Smooth muscle cell (in vitro differentiated cells): Measurements from ENCODE around the gene ODAD2. TPM values are rescaled to one million over a fixed set of nuclear protein-coding genes. Genes with fewer than 3 reads are reported as not detected.

ENCODE experiments used
- DNase-seq: peaks from one replicate; lab custom pipeline; 2025; ENCODE audit not compliant: unreplicated experiment; lab: John Stamatoyannopoulos, UW
- H2AFZ ChIP-seq: fragments of 200-600 bp; sonication (generic); 2 replicates; pipeline ENCODE4 v1.6.0; 2016; ENCODE audit warnings: antibody characterized with exemption, low read depth, mild to moderate bottlenecking
- H3F3A ChIP-seq: fragments of 200-600 bp; sonication (generic); 2 replicates; pipeline ENCODE4 v1.6.0; 2017; ENCODE audit warnings: antibody characterized with exemption, low read depth
- H3K27ac ChIP-seq: fragments of 200-600 bp; sonication (generic); 2 replicates; pipeline ENCODE4 v1.5.1; 2016; ENCODE audit warnings: low read depth, mild to moderate bottlenecking
- H3K27me3 ChIP-seq: fragments of 200-600 bp; sonication (generic); 2 replicates; pipeline ENCODE4 v1.6.1; 2016; ENCODE audit warnings: low read depth, mild to moderate bottlenecking
- H3K36me3 ChIP-seq: fragments of 200-600 bp; sonication (generic); 2 replicates; pipeline ENCODE4 v1.5.1; 2016; ENCODE audit warnings: low read depth
- H3K4me1 ChIP-seq: fragments of 200-600 bp; sonication (generic); 2 replicates; pipeline ENCODE4 v1.5.1; 2016; ENCODE audit warnings: low read depth
- H3K4me2 ChIP-seq: fragments of 200-600 bp; sonication (generic); 2 replicates; pipeline ENCODE4 v1.6.0; 2016; ENCODE audit warnings: mild to moderate bottlenecking
- H3K4me3 ChIP-seq: fragments of 200-600 bp; sonication (generic); 2 replicates; pipeline ENCODE4 v1.5.1; 2016; ENCODE audit warnings: mild to moderate bottlenecking
- H3K79me2 ChIP-seq: fragments of 200-600 bp; sonication (generic); 2 replicates; pipeline ENCODE4 v1.6.0; 2016; ENCODE audit warnings: low read depth, mild to moderate bottlenecking
- H3K9ac ChIP-seq: fragments of 200-600 bp; sonication (generic); 2 replicates; pipeline ENCODE4 v1.6.0; 2016; ENCODE audit warnings: low read depth
- H3K9me3 ChIP-seq: fragments of 200-600 bp; sonication (generic); replicated peaks from 2 replicates; pipeline ENCODE4 v1.5.1; 2016; ENCODE audit warnings: low read depth
- H4K20me1 ChIP-seq: fragments of 200-600 bp; sonication (generic); 2 replicates; pipeline ENCODE4 v1.6.0; 2016; ENCODE audit warnings: low read depth
- CTCF ChIP-seq: fragments of 200-600 bp; sonication (generic); IDR thresholded peaks from 2 replicates; pipeline ENCODE4 v1.5.1; 2017; ENCODE audit warnings: borderline replicate concordance, mild to moderate bottlenecking, antibody characterized with exemption; ENCODE audit not compliant: insufficient read depth, poor library complexity, severe bottlenecking
- WGBS: methylation state at CpG from one replicate; pipeline ENCODE4 v1.1.7; 2016; ENCODE audit warnings: low lambda C conversion rate; 5-methylcytosine and 5-hydroxymethylcytosine counted together
- polyA plus RNA-seq: library from polyadenylated mRNA; unstranded; fragments of >200 nt; fragmentation: Nextera tagmentation; extraction: Ambion mirVana; gene quantifications from 2 replicates; pipeline ENCODE4 v1.2.1, GENCODE V29; 2016
- total RNA-seq: library from RNA; depleted of rRNA; stranded (reverse); fragments of >200 nt; gene quantifications from 2 replicates; pipeline ENCODE4 v1.2.3, GENCODE V29; 2014

The ODAD2 gene, protein sequence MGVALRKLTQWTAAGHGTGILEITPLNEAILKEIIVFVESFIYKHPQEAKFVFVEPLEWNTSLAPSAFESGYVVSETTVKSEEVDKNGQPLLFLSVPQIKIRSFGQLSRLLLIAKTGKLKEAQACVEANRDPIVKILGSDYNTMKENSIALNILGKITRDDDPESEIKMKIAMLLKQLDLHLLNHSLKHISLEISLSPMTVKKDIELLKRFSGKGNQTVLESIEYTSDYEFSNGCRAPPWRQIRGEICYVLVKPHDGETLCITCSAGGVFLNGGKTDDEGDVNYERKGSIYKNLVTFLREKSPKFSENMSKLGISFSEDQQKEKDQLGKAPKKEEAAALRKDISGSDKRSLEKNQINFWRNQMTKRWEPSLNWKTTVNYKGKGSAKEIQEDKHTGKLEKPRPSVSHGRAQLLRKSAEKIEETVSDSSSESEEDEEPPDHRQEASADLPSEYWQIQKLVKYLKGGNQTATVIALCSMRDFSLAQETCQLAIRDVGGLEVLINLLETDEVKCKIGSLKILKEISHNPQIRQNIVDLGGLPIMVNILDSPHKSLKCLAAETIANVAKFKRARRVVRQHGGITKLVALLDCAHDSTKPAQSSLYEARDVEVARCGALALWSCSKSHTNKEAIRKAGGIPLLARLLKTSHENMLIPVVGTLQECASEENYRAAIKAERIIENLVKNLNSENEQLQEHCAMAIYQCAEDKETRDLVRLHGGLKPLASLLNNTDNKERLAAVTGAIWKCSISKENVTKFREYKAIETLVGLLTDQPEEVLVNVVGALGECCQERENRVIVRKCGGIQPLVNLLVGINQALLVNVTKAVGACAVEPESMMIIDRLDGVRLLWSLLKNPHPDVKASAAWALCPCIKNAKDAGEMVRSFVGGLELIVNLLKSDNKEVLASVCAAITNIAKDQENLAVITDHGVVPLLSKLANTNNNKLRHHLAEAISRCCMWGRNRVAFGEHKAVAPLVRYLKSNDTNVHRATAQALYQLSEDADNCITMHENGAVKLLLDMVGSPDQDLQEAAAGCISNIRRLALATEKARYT
- 0.45 TPM in 1 of 2 replicates, not detected in the other for total RNA-seq
- not detected in 2 replicates for polyA plus RNA-seq

GRCh38 chr10:27998954-27999275, at the start of gene ODAD2:
Gene ODAD2, minus strand, starts transcription at chr10:27999079. Its CDS starts 3,937 bp downstream, at chr10:27995142.
- H3K9me3 ChIP-seq, result no peaks in the 10 kb centered on the region
- H3F3A ChIP-seq, result no peaks in the 10 kb centered on the region
- no peak within 1 kb of the TSS for H3K9ac ChIP-seq
- H3K27me3 ChIP-seq, result peaks cover 63% of the 10 kb centered on the region
- no peak for DNase-seq
- no peaks in the 10 kb centered on the region for H4K20me1 ChIP-seq
- no peak within 1 kb of the TSS for H3K27ac ChIP-seq
- H3K4me2 ChIP-seq, result peak within 1 kb of the TSS; percentile 94
- no peaks in the 10 kb centered on the region for H3K79me2 ChIP-seq
- H3K4me1 ChIP-seq, result peaks cover 21% of the 10 kb centered on the region
- WGBS, result 5% methylated on average over 23 of the region's 30 CpGs
- no peak for TF ChIP-seq CTCF
- H3K4me3 ChIP-seq, result peak within 1 kb of the TSS; percentile 65
- peak within 1 kb of the TSS; percentile 85 for H2AFZ ChIP-seq
- no peaks in the 10 kb centered on the region for H3K36me3 ChIP-seq

- no peak overlapping the region for H3K9ac ChIP-seq
- no peaks in the 10 kb centered on the region for H3K36me3 ChIP-seq
- H3K79me2 ChIP-seq, result no peaks in the 10 kb centered on the region
- WGBS, result 87% methylated on average over 4 of the region's 4 CpGs
- no peaks in the 10 kb centered on the region for H3K9me3 ChIP-seq
- H4K20me1 ChIP-seq, result no peaks in the 10 kb centered on the region
- H3F3A ChIP-seq, result no peaks in the 10 kb centered on the region
- no peak for DNase-seq
- H3K4me1 ChIP-seq, result no peaks in the 10 kb centered on the region
- no peak overlapping the region for H3K4me2 ChIP-seq
- H2AFZ ChIP-seq, result no peak overlapping the region
- H3K27ac ChIP-seq, result no peak overlapping the region
- H3K27me3 ChIP-seq, result no peaks in the 10 kb centered on the region
- no peak for TF ChIP-seq CTCF
- H3K4me3 ChIP-seq, result no peak overlapping the region
Observed at GRCh38 chr10:28047061-28047460, 48.2 kb upstream of the ODAD2 start.

- 69% methylated on average over 3 of the region's 3 CpGs for WGBS
- Histone ChIP-seq H3K79me2 (no peaks in the 10 kb centered on the region), H3K4me1 (no peaks in the 10 kb centered on the region), H2AFZ (no peak overlapping the region), H4K20me1 (no peaks in the 10 kb centered on the region), H3K9ac (no peak overlapping the region), H3K4me2 (no peak overlapping the region), H3K27me3 (no peaks in the 10 kb centered on the region), H3K27ac (no peak overlapping the region), H3K36me3 (no peaks in the 10 kb centered on the region), H3F3A (no peaks in the 10 kb centered on the region), H3K4me3 (no peak overlapping the region), H3K9me3 (no peaks in the 10 kb centered on the region)
- TF ChIP-seq CTCF, result no peak
- no peak for DNase-seq
Observed at GRCh38 chr10:28046579-28046978, 47.7 kb upstream of the ODAD2 start.
